ENCODE data around the gene NOL12.
A peak's percentile ranks its signal among the peaks of the same experiment; 100 is the strongest.

The NOL12 gene

GRCh38 chr22:37659066-37659896 is 26.9 kb upstream of the NOL12 start:
- DNase-seq (ENCODE audit: extremely low spot score, insufficient read length, low read depth) (no peak), FAIRE-seq (peak; percentile 59)

- FAIRE-seq (peak; percentile 83), DNase-seq (ENCODE audit: extremely low spot score, insufficient read length, low read depth) (no peak)
Observed at GRCh38 chr22:37659897-37660708, 26.0 kb upstream of the NOL12 start.

GRCh38 chr22:37660709-37661045 is 25.5 kb upstream of the NOL12 start:
- FAIRE-seq (no peak), DNase-seq (ENCODE audit: extremely low spot score, insufficient read length, low read depth) (no peak)

GRCh38 chr22:37661160-37661924 is 24.8 kb upstream of the NOL12 start:
- DNase-seq (ENCODE audit: extremely low spot score, insufficient read length, low read depth): no peak
- peak; percentile 83 for FAIRE-seq

GRCh38 chr22:37662039-37662438 is 24.1 kb upstream of the NOL12 start:
- no peak for DNase-seq (ENCODE audit: extremely low spot score, insufficient read length, low read depth)
- peak; percentile 76 for FAIRE-seq

GRCh38 chr22:37663521-37664140 is 22.5 kb upstream of the NOL12 start:
- FAIRE-seq: peak; percentile 5
- no peak for DNase-seq (ENCODE audit: extremely low spot score, insufficient read length, low read depth)

- DNase-seq (ENCODE audit: extremely low spot score, insufficient read length, low read depth) (no peak), FAIRE-seq (no peak)
Observed at GRCh38 chr22:37664249-37665101, 21.7 kb upstream of the NOL12 start.

- DNase-seq (ENCODE audit: extremely low spot score, insufficient read length, low read depth) (no peak), FAIRE-seq (no peak)
Observed at GRCh38 chr22:37665487-37665886, 20.7 kb upstream of the NOL12 start.

- FAIRE-seq (no peak), DNase-seq (ENCODE audit: extremely low spot score, insufficient read length, low read depth) (no peak)
Observed at GRCh38 chr22:37669586-37669985, 16.6 kb upstream of the NOL12 start.

GRCh38 chr22:37672206-37672919 is 13.8 kb upstream of the NOL12 start:
- DNase-seq (ENCODE audit: extremely low spot score, insufficient read length, low read depth) (no peak), FAIRE-seq (no peak)

GRCh38 chr22:37672920-37673455 is 13.2 kb upstream of the NOL12 start:
- FAIRE-seq: no peak
- no peak for DNase-seq (ENCODE audit: extremely low spot score, insufficient read length, low read depth)

GRCh38 chr22:37674248-37674647 is 11.9 kb upstream of the NOL12 start:
- FAIRE-seq (no peak), DNase-seq (ENCODE audit: extremely low spot score, insufficient read length, low read depth) (no peak)

- DNase-seq (ENCODE audit: extremely low spot score, insufficient read length, low read depth): peak; percentile 71
- FAIRE-seq: peak; percentile 93
Observed at GRCh38 chr22:37674951-37675929, 10.9 kb upstream of the NOL12 start, which contains the start of gene LGALS1. Gene LGALS1 (plus strand): TSS chr22:37675636. CDS start chr22:37675703, 67 bp downstream.

GRCh38 chr22:37675930-37676735 is 10.0 kb upstream of the NOL12 start:
- FAIRE-seq (peak; percentile 49), DNase-seq (ENCODE audit: extremely low spot score, insufficient read length, low read depth) (no peak)

GRCh38 chr22:37676736-37677492 is 9.2 kb upstream of the NOL12 start:
- FAIRE-seq (peak; percentile 86), DNase-seq (ENCODE audit: extremely low spot score, insufficient read length, low read depth) (no peak)
